TTC549 (cell line): ENCODE data around the gene CMTM8.
"Not testable (repeated sequence)": the region's sequence is repeated elsewhere in the genome, so short reads cannot be mapped to it uniquely, and the experiment has no call there.

Experiments
- FAIRE-seq: peaks from 2 replicates; lab custom pipeline; 2012; peaks lifted over from hg19 to GRCh38; lab: Jason Lieb, UNC

The CMTM8 gene

GRCh38 chr3:32238453-32239306, at the start of gene CMTM8:
CMTM8 (plus strand) TSS chr3:32238680; CDS start chr3:32238973, 293 bp downstream.
- FAIRE-seq = no peak

- no peak for FAIRE-seq
These were observed 48.8 kb upstream of the CMTM8 start for GRCh38 chr3:32189693-32190092.

GRCh38 chr3:32190556-32190955, 47.9 kb upstream of the CMTM8 start:
- not testable (repeated sequence) for FAIRE-seq

- FAIRE-seq = no peak
These were observed 45.4 kb upstream of the CMTM8 start for GRCh38 chr3:32193101-32193500.

GRCh38 chr3:32194653-32195052, 43.8 kb upstream of the CMTM8 start:
- FAIRE-seq = no peak

- FAIRE-seq = no peak
These were observed 42.4 kb upstream of the CMTM8 start for GRCh38 chr3:32195995-32196540.

- FAIRE-seq = no peak
These were observed 40.5 kb upstream of the CMTM8 start for GRCh38 chr3:32197991-32198390.

GRCh38 chr3:32198714-32199113, 39.8 kb upstream of the CMTM8 start:
- no peak for FAIRE-seq

- no peak for FAIRE-seq
These were observed 38.0 kb upstream of the CMTM8 start for GRCh38 chr3:32200490-32200889.

- FAIRE-seq = no peak
These were observed 37.3 kb upstream of the CMTM8 start for GRCh38 chr3:32200992-32201758.

- FAIRE-seq = no peak
These were observed 36.0 kb upstream of the CMTM8 start for GRCh38 chr3:32202496-32202895.

- no peak for FAIRE-seq
These were observed 34.6 kb upstream of the CMTM8 start for GRCh38 chr3:32203854-32204253.

- no peak for FAIRE-seq
These were observed 30.0 kb upstream of the CMTM8 start for GRCh38 chr3:32208447-32208846.

GRCh38 chr3:32215185-32215584, 23.3 kb upstream of the CMTM8 start:
- no peak for FAIRE-seq

- no peak for FAIRE-seq
These were observed 22.2 kb upstream of the CMTM8 start for GRCh38 chr3:32216172-32216783.

GRCh38 chr3:32217339-32217738, 21.1 kb upstream of the CMTM8 start:
- FAIRE-seq = no peak

GRCh38 chr3:32219537-32219936, 18.9 kb upstream of the CMTM8 start:
- FAIRE-seq = no peak

- FAIRE-seq = no peak
These were observed 18.5 kb upstream of the CMTM8 start for GRCh38 chr3:32220006-32220405.

- no peak for FAIRE-seq
These were observed 15.5 kb upstream of the CMTM8 start for GRCh38 chr3:32222950-32223349.

GRCh38 chr3:32224016-32224516, 14.4 kb upstream of the CMTM8 start:
- no peak for FAIRE-seq

GRCh38 chr3:32226875-32227500, 11.5 kb upstream of the CMTM8 start:
- FAIRE-seq = no peak

- not testable (repeated sequence) for FAIRE-seq
These were observed 9.7 kb upstream of the CMTM8 start for GRCh38 chr3:32228743-32229142.
